Measurements from ENCODE around the gene GRM5. TPM values are rescaled to one million over a fixed set of nuclear protein-coding genes. Genes with fewer than 3 reads are reported as not detected.

GRM5 gene
- total RNA-seq, 2 donors from 2014 or later, result 0.33 TPM; not detected in 1

DNA sequence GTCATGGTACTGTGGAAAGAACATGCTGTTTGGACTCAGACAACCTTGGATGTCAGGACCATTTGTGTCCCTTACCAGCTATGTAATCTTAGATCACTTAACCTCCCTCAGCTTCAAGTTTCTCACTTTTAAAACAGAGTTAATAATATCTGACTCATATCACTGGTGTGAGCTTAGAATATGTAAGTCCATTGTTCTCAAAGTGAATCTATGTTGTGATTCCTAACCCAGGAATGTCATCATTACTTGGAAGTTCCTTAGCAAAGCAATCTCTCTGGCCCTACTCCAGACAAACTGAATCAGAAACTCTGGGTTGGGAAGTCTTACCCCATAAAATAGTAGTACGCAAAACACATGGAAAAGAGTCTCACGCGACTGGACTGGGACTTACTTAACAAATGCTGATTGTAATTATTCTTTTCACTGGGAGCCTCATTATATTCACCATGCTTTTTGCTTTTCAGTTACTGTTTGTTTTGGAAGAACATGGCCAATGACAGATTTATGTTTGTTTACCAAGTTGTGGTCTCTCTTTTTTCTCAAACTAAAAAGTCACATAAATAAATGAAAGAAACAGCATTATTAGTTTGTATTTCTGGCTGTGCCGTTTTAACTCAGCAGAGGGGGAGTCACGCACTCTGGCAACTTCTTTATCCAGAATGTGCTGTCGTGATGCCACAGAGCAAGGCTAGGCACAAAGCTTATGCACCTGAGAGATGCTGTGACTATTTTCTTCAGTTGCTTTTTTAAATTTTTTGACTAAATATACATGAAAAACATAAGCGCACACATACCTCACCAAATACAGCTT lies 510.6 kb downstream of the GRM5 start:
- no peaks in the 10 kb centered on the region for H3K9me3 ChIP-seq
- H3K4me3 ChIP-seq, result no peak overlapping the region
- WGBS, 2 donors, result 67 to 79% methylated on average over 7 of the region's 7 CpGs
- no peak for TF ChIP-seq POLR2A (IDR thresholded peaks at IDR 0.05)
- TF ChIP-seq CTCF (IDR thresholded peaks at IDR 0.05), result no peak
- DNase-seq (peak in 1 of 4 donors; percentile 11), ATAC-seq (no peak)
- H3K36me3 ChIP-seq (replicated peaks in 1 of 2; ENCODE audit: insufficient read depth in 1 of 2, low read depth in 2 of 2), result no peaks in the 10 kb centered on the region
- intact Hi-C loops (cut with DNase I), result no loop called here
- no peaks in the 10 kb centered on the region for H3K27me3 ChIP-seq
- H3K27ac ChIP-seq, result no peak overlapping the region
- H3K4me1 ChIP-seq, result no peaks in the 10 kb centered on the region

DNA sequence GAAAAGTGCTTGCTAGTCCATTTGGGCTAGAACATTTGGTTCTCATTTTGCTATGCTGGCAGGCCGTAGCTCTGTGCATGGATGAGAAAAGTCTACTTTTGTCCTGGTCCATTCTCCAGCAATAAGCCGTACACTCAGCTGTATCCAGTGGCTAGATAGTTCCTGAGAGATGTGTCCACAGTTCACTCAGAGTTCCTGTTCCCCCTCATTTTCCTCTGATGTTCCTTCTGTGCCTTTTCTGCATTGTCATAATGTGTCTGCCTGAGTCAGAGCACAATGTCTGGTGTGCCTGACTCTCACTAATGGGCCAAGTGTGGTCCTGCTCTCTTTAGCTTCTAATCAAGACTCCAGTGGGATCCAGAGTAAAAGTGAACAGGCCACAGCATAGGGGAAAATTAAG lies 512.6 kb downstream of the GRM5 start:
- ATAC-seq (no peak), DNase-seq (no peak)
- H3K4me3 ChIP-seq, result no peak overlapping the region
- H3K27me3 ChIP-seq, result no peaks in the 10 kb centered on the region
- H3K27ac ChIP-seq, result no peak overlapping the region
- H3K4me1 ChIP-seq, result no peaks in the 10 kb centered on the region
- H3K9me3 ChIP-seq, result no peaks in the 10 kb centered on the region
- TF ChIP-seq CTCF (IDR thresholded peaks at IDR 0.05) (no peak), POLR2A (IDR thresholded peaks at IDR 0.05) (no peak)
- 50 to 51% methylated on average over 2 of the region's 2 CpGs for WGBS, 2 donors
- intact Hi-C loops (cut with DNase I), result no loop called here
- no peaks in the 10 kb centered on the region for H3K36me3 ChIP-seq (replicated peaks in 1 of 2; ENCODE audit: insufficient read depth in 1 of 2, low read depth in 2 of 2)

GRCh38 chr11:88552379-88553062 lies 513.3 kb downstream of the GRM5 start:
- DNase-seq, result peak; percentile 16 to 57 (median 50)
- Histone ChIP-seq H3K4me3 (no peak overlapping the region), H3K36me3 (replicated peaks in 1 of 2; ENCODE audit: insufficient read depth in 1 of 2, low read depth in 2 of 2) (no peaks in the 10 kb centered on the region), H3K4me1 (no peaks in the 10 kb centered on the region), H3K27ac (no peak overlapping the region), H3K9me3 (no peaks in the 10 kb centered on the region), H3K27me3 (no peaks in the 10 kb centered on the region)
- intact Hi-C loops (cut with DNase I), result no loop called here
- ATAC-seq, result peak; percentile 66
- 22 to 49% methylated on average over 3 of the region's 3 CpGs for WGBS, 2 donors
- TF ChIP-seq POLR2A (IDR thresholded peaks at IDR 0.05) (no peak), CTCF (IDR thresholded peaks at IDR 0.05) (peak in 6 of 7 experiments; percentile 29 to 54 (median 44))

DNA sequence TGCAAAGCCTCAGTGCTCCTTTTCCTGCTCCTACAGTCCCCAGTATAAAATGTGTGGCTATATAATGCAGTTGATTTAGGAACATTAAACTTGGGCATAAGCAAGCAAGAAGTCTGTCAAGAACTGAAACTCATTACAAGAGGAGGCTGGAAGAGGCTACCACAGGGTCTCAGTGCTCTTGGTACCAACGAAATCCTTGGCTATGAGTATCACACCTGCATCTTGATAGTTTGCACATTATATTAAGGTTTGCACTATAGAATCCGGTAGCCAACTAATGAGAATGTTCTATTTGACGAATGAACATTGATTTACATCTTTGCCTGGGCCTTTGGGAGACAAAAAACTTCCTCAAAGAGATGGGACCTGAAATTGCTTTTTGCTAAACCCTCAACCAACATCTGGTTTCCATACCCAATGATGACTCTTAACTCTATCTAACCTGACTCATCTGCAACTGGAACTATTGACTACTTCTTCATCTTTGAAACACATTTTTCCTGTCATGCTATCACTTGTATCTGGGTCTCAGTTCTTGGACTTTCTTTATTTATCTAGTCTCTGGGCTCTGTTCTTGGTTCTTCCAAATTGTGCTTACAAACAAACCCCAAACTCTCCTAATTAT lies 521.0 kb downstream of the GRM5 start:
- no peak overlapping the region for H3K27ac ChIP-seq
- no peaks in the 10 kb centered on the region for H3K36me3 ChIP-seq (replicated peaks in 1 of 2; ENCODE audit: insufficient read depth in 1 of 2, low read depth in 2 of 2)
- DNase-seq (no peak), ATAC-seq (no peak)
- H3K4me3 ChIP-seq, result no peak overlapping the region
- peaks cover 3% of the 10 kb centered on the region for H3K4me1 ChIP-seq
- H3K27me3 ChIP-seq, result no peaks in the 10 kb centered on the region
- intact Hi-C loops (cut with DNase I), result loop anchor here (10.0 kb wide), 1 partner anchor 1190 kb away; no protein-coding TSS in a partner anchor
- WGBS, 2 donors, result 39 to 54% methylated on average over 3 of the region's 3 CpGs
- no peak for TF ChIP-seq POLR2A (IDR thresholded peaks at IDR 0.05)
- TF ChIP-seq CTCF (IDR thresholded peaks at IDR 0.05), result no peak
- no peaks in the 10 kb centered on the region for H3K9me3 ChIP-seq
